Raji (cell line): ENCODE data around the gene LIPK.

Source experiments
- POLR2A ChIP-seq: IDR thresholded peaks from 2 replicates; pipeline ENCODE4 v1.6.1; 2011; ENCODE audit warnings: low read depth, low read length, control low read depth; ENCODE audit not compliant: insufficient read depth

The LIPK gene

GRCh38 chr10:88793712-88794299 lies 87.8 kb downstream of the LIPK start:
- TF ChIP-seq POLR2A: no peak

GRCh38 chr10:88794731-88795130 lies 88.7 kb downstream of the LIPK start:
- TF ChIP-seq POLR2A: no peak

- TF ChIP-seq POLR2A: no peak
Measured at GRCh38 chr10:88800152-88801125, 94.4 kb downstream of the LIPK start.
